A204.1 (cell line): ENCODE data around the gene LZTS2.
"Not testable (repeated sequence)": the region's sequence is repeated elsewhere in the genome, so short reads cannot be mapped to it uniquely, and the experiment has no call there.

ENCODE experiments used
- FAIRE-seq: peaks from 2 replicates; lab custom pipeline; 2012; peaks lifted over from hg19 to GRCh38; lab: Jason Lieb, UNC

Gene LZTS2

GRCh38 chr10:101034404-101034803, 34.8 kb downstream of the LZTS2 start:
- not testable (repeated sequence) for FAIRE-seq

- FAIRE-seq = no peak
Observed at GRCh38 chr10:101035314-101035713, 35.7 kb downstream of the LZTS2 start.

GRCh38 chr10:101035916-101036702, 36.5 kb downstream of the LZTS2 start:
- FAIRE-seq = no peak

- no peak for FAIRE-seq
Observed at GRCh38 chr10:101036726-101037125, 37.1 kb downstream of the LZTS2 start.

GRCh38 chr10:101038484-101038883, 38.9 kb downstream of the LZTS2 start:
- FAIRE-seq = no peak

GRCh38 chr10:101040061-101040460, 40.5 kb downstream of the LZTS2 start:
- no peak for FAIRE-seq

- FAIRE-seq = no peak
Observed at GRCh38 chr10:101040851-101041250, 41.2 kb downstream of the LZTS2 start.

GRCh38 chr10:101041252-101041761, 41.7 kb downstream of the LZTS2 start:
- peak; percentile 92 for FAIRE-seq

- no peak for FAIRE-seq
Observed at GRCh38 chr10:101042118-101042517, 42.5 kb downstream of the LZTS2 start.

- FAIRE-seq = peak; percentile 97
Observed at GRCh38 chr10:101042667-101043362, 43.2 kb downstream of the LZTS2 start.

- no peak for FAIRE-seq
Observed at GRCh38 chr10:101043363-101043707, 43.7 kb downstream of the LZTS2 start.

- FAIRE-seq = no peak
Observed at GRCh38 chr10:101044117-101044516, 44.5 kb downstream of the LZTS2 start.

GRCh38 chr10:101046332-101047238, 47.0 kb downstream of the LZTS2 start:
- no peak for FAIRE-seq

GRCh38 chr10:101047268-101047667, 47.7 kb downstream of the LZTS2 start:
- FAIRE-seq = no peak

GRCh38 chr10:101047961-101048892, 48.6 kb downstream of the LZTS2 start:
- no peak for FAIRE-seq

GRCh38 chr10:101050208-101051069, 50.8 kb downstream of the LZTS2 start:
- no peak for FAIRE-seq

- no peak for FAIRE-seq
Observed at GRCh38 chr10:101052285-101052684, 52.7 kb downstream of the LZTS2 start.

- FAIRE-seq = no peak
Observed at GRCh38 chr10:101053516-101053915, 53.9 kb downstream of the LZTS2 start.

- FAIRE-seq = no peak
Observed at GRCh38 chr10:101054351-101054750, 54.7 kb downstream of the LZTS2 start.

- FAIRE-seq = no peak
Observed at GRCh38 chr10:101054876-101055275, 55.3 kb downstream of the LZTS2 start.
